Subcutaneous adipose tissue (tissue), 4 donors: Measurements from ENCODE around the gene RNF213. TPM values are rescaled to one million over a fixed set of nuclear protein-coding genes. Genes with fewer than 3 reads are reported as not detected.

Source experiments
- CTCF ChIP-seq: fragments of 450-650 bp; IDR thresholded peaks from one replicate; pipeline ENCODE4 v1.5.1; 2016; ENCODE audit warnings: low read depth, mild to moderate bottlenecking, control low read depth, antibody characterized with exemption, moderate library complexity
- total RNA-seq, 4 donors: library from RNA; depleted of rRNA; stranded (reverse); fragments of >200 nt; gene quantifications; one replicate each; pipeline ENCODE4 v1.1.0, GENCODE V29; 2016

The RNF213 gene
- total RNA-seq, 4 donors from 2014 or later = 114 to 167 (median 144) TPM

- no peak for TF ChIP-seq CTCF
Observed at GRCh38 chr17:80396157-80397033, 135.7 kb downstream of the RNF213 start.

GRCh38 chr17:80397034-80397387 lies 136.4 kb downstream of the RNF213 start:
- TF ChIP-seq CTCF = no peak

GRCh38 chr17:80397686-80398085 lies 137.0 kb downstream of the RNF213 start:
- no peak for TF ChIP-seq CTCF

DNA sequence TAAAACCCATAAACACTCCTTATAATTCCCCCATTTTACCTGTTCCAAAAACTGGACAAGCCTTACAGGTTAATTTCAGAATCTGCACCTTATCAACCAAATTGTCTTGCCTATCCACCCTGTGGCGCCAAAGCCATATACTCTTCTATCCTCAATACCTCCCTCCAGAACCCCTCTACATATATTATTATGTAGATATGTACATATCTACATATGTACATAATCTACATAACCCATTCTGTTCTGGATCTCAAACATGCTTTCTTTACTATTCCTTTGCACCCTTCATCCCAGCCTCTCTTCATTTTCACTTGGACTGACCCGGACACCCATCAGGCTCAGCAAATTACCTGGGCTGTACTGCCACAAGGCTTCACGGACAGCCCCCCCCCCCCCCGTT lies 142.3 kb downstream of the RNF213 start:
- no peak for TF ChIP-seq CTCF

GRCh38 chr17:80406146-80406545 lies 145.5 kb downstream of the RNF213 start:
- TF ChIP-seq CTCF = no peak

DNA sequence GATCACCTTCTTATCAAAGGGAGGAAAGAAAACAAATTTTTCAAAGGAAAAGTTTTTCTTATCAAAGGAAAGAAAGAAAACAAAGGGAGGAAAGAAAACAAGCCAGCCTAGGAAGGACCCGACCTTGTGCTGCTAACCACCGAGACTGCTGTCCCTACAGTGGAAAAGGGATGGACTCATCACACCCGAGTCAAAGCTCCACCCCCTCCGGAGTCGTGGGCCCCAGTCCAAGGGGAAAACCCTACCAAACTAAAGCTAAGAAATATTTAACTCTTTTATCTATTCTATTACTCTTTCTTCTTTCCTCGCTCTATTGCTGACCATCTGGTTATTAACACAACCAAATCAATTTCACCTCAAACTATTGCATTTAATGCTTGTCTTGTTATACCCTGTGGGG lies 148.2 kb downstream of the RNF213 start:
- no peak for TF ChIP-seq CTCF

DNA sequence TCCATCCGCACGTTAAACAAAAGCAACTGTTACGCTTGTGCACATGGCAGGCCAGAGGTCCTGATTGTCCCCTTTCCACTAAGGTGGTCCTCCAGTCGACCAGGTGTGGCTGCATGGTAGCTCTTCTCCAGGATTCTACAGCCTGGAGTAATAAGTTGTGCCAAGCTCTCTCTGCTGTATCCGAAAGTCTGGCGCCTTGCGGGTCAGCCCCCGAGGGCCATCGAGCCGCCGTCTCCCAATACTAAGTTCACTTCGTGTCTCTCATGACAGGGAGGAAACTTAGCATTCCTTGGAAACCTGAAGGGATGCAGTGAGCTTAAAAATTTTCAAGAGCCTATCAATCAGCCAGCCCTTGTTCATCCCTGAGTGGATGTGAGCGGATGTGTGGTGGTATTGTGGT lies 149.0 kb downstream of the RNF213 start:
- no peak for TF ChIP-seq CTCF
